WTC11 (cell line): ENCODE data around the gene ARIH2.

Experiments used
- ELF4 ChIP-seq: sonication (generic); formaldehyde crosslinking; IDR thresholded peaks from 2 replicates; pipeline ENCODE4 v1.8.1; 2022; ENCODE audit warnings: low read depth, mild to moderate bottlenecking, moderate library complexity, missing genetic modification reagents
- GTF2I ChIP-seq: fragments of 250-450 bp; sonication (Bioruptor Pico); conservative IDR thresholded peaks from 2 replicates; pipeline ENCODE4 v1.4.0; 2021; ENCODE audit warnings: mild to moderate bottlenecking
- MLX ChIP-seq: sonication (generic); formaldehyde crosslinking; IDR thresholded peaks from 2 replicates; pipeline ENCODE4 v1.8.1; 2023; ENCODE audit warnings: mild to moderate bottlenecking, missing genetic modification reagents, moderate library complexity
- TF ChIP-seq, protein P1 (sequence below): sonication (generic); formaldehyde crosslinking; IDR thresholded peaks from 2 replicates; pipeline ENCODE4 v1.8.0; 2022; ENCODE audit warnings: mild to moderate bottlenecking, missing genetic modification reagents
- TF ChIP-seq, protein P2 (sequence below): fragments of 200-600 bp; IDR thresholded peaks from 2 replicates; pipeline ENCODE4 v1.8.0; 2022; ENCODE audit warnings: antibody characterized with exemption
- TF ChIP-seq, protein P3 (sequence below): sonication (generic); formaldehyde crosslinking; IDR thresholded peaks from 2 replicates; pipeline ENCODE4 v1.8.1; 2022; ENCODE audit warnings: mild to moderate bottlenecking, missing genetic modification reagents, moderate library complexity, borderline replicate concordance

DNA sequence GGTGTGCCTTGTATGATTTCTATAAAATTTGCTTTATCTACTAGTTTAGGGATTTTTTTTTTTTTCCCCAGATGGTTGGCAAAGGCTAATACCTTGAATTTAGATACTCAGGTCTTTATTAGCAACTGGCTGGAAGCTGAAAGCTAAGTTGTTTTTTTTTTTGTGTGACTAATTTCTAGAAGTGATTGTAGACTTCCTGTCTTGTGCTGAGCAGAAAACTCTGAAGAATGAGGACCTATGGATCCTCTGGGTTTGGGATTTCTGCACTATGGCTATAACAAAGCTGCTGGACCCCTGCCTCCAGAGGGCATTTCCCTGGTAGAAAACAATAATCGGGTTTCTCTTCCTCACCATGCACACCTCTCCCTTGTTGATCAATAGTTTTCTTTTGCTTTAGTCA lies 10.0 kb downstream of the ARIH2 start:
- TF ChIP-seq GTF2I (no peak), MLX (CRISPR knock-in tag) (no peak), ELF4 (no peak)
- TF ChIP-seq, protein P1, sequence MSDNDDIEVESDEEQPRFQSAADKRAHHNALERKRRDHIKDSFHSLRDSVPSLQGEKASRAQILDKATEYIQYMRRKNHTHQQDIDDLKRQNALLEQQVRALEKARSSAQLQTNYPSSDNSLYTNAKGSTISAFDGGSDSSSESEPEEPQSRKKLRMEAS (CRISPR knock-in tag), result no peak
- TF ChIP-seq, protein P2, sequence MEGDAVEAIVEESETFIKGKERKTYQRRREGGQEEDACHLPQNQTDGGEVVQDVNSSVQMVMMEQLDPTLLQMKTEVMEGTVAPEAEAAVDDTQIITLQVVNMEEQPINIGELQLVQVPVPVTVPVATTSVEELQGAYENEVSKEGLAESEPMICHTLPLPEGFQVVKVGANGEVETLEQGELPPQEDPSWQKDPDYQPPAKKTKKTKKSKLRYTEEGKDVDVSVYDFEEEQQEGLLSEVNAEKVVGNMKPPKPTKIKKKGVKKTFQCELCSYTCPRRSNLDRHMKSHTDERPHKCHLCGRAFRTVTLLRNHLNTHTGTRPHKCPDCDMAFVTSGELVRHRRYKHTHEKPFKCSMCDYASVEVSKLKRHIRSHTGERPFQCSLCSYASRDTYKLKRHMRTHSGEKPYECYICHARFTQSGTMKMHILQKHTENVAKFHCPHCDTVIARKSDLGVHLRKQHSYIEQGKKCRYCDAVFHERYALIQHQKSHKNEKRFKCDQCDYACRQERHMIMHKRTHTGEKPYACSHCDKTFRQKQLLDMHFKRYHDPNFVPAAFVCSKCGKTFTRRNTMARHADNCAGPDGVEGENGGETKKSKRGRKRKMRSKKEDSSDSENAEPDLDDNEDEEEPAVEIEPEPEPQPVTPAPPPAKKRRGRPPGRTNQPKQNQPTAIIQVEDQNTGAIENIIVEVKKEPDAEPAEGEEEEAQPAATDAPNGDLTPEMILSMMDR, result no peak
- TF ChIP-seq, protein P3, sequence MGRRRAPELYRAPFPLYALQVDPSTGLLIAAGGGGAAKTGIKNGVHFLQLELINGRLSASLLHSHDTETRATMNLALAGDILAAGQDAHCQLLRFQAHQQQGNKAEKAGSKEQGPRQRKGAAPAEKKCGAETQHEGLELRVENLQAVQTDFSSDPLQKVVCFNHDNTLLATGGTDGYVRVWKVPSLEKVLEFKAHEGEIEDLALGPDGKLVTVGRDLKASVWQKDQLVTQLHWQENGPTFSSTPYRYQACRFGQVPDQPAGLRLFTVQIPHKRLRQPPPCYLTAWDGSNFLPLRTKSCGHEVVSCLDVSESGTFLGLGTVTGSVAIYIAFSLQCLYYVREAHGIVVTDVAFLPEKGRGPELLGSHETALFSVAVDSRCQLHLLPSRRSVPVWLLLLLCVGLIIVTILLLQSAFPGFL (CRISPR knock-in tag), result no peak
